ENCODE measurements around the gene CNPY1.

The CNPY1 gene

DNA sequence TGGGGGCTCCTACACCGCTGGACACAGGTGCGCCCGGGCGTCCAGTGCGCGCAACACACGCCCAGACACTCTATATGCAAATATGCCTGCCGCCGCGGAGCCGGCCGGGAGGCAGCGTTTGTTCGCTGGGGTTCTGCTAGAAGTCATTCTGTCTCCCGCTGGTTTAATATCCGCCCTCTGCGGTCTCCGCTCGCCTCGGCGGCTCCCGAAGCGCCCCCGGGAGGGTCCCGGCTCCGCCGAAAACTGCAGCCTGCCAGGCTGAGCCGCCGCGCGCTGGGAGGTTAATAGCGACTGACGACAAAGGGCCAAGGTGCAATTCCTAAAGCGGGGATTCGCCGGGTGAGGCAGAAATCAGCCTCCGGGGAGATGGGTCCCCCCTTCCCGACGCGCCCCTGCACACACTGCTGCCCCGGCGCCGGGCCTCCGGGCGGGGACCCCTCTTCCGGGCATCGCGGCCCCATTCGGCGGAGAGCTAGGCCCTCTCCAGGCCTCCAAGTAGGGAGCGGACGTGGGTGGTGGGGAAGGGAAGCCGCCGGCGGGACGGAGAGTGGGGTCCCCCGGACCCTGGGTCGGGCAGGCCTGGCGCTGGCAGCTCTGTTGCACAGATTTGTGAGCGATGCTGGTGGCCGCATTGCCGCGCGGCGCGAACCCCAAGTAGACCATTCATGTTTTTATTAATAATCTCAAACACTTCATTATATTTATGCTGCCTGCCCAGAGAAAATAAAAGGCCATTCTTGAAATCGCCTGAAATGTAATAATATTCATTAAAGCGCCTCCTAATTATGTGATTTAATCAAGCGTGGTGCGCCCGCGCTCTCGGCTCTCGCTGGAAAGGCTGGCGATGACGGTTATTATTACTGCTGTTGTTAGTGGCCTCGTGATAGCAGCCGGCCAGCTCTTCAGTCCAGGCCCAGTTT is 79.3 kb downstream of the CNPY1 start:
- no peak for DNase-seq (ENCODE audit: low read depth)

DNA sequence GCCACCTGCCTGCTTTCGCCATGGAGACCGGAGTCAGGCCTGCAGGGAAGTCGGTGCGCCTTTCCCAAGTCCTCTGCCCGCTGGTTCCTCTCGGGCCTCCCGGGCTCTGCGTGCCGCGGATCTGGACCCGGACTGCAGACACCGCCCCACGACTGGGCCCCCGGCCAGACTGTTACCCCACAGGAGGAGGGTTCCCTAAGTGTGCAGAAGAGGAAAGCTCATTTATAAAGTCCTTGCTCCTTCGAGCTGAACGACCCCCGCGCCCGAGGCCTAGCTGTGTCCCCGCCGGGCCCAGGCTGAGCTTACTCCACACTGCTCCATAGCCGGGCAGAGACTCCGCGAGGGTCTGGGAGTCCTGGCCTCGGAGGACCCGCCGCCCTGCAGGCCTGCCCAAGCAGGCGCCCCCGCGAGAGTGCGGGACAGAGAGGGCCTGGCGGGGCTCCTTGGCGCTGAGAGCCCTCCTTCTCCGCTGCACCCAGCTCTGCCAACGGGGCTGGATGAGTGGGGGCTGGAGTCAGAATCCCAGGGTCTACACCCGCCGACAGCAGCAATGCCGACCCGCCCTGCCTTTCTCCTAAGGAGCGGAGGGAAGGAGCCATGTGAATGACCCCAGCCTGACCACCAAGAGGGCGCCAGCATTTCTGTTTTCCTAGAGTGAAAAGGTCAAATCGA is 80.1 kb downstream of the CNPY1 start:
- DNase-seq (ENCODE audit: low read depth), result no peak

DNA sequence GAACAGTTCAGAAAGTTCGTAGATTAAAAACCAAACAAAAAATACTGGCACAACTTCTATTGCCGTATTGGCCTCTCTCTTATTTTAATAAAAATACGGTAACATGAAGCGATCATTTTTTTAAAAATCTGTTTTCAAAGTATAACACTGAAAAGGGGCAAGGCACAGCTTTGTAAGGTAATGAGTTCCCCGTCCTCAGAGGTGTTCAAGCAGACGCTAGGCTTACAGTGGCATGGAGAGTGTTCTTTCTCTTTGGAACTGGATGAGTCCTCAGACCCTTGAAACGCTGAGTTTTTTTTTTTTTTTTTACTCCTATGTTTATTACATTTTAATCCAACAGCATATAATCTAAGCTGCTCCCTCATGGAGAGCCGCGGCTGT is 80.6 kb downstream of the CNPY1 start:
- no peak for DNase-seq (ENCODE audit: low read depth)

DNA sequence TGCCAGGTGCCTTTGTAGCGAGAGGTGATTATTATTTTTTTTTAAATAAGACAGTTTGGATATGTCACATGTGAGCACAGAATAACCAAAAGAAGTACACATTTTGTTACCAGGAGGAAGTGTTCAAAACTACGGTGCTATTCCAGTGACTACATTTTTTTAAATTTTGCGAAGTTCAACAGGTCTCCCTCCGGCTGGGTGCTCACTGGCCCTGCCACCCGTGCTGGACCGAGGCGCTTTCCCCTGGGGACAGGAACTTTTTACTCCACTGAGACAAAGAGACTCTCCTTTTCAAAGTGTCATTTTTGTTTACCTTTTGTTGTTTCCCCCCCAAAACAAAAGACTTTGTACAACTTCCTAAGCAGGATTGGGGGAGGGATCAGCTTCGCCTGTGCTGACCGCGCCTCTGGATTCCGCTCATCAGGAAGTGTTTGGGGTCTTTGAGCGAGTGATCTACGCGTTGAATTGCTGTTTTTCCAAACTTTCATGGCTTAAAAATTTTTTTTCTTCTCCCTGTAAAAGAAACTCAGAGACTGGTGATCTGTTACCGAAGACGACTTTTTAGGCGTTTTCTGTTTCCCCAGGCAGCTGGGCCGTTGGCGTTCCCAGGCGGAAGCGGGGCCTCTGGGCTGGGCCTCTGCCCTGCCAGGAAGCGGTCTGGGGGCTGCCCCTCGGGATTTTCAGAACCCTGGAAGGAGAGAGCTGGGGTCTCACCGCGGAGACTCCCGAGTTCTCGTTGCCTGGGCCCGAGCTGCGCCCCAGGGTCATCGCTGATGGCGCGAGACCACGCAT is 81.2 kb downstream of the CNPY1 start:
- no peak for DNase-seq (ENCODE audit: low read depth)

GRCh38 chr7:155464183-155464582 is 82.2 kb downstream of the CNPY1 start:
- DNase-seq (ENCODE audit: low read depth), result no peak

DNA sequence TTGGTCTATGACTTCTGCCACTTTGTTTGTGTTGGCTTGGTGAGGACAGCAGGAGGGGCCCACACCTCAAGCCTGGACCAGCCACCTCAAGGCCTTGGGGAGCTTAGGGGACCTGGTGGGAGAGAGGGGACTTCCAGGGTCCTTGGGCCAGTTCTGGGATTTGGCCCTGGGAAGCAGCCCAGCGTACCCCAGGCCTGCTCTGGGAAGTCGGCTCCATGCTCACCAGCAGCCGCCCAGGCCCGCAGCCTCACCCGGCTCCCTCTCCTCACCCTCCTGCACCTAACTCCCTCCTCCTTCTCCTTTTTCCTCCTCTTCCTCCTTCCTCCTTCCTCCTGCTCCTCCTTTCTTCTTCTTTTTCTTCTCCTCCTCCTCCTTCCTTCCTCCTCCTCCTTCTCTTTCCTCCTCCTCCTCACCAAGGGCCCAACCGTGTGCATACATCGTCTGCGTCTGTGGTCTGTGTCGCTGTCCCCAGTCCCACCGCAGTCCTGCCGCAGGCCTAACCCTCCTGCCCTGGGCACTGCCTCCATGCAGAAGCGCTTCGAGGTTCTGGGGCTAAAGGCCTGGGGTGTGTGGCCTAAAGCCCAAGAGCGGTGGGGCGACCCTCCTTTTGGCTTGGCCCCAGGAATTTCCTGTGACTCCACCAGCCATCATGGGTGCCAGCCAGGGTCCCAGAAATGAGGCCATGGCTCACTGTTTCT is 83.1 kb downstream of the CNPY1 start:
- DNase-seq (ENCODE audit: low read depth), result no peak

DNA sequence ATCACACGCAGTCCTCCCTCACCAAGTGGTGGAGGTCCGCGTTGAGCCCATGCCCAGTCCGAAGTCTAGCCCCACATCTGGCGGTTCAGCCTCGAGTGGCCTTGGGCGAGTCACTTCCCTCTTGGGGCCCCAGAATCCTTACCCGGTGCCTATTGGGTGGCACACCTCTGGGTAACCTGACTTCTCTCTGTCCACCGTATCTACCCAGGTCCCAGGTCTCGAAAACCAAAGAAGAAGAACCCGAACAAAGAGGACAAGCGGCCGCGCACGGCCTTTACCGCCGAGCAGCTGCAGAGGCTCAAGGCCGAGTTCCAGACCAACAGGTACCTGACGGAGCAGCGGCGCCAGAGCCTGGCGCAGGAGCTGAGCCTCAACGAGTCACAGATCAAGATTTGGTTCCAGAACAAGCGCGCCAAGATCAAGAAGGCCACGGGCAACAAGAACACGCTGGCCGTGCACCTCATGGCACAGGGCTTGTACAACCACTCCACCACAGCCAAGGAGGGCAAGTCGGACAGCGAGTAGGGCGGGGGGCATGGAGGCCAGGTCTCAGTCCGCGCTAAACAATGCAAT is 84.1 kb downstream of the CNPY1 start:
- no peak for DNase-seq (ENCODE audit: low read depth)

GRCh38 chr7:155461631-155462030 is 84.7 kb downstream of the CNPY1 start:
- DNase-seq (ENCODE audit: low read depth), result no peak

DNA sequence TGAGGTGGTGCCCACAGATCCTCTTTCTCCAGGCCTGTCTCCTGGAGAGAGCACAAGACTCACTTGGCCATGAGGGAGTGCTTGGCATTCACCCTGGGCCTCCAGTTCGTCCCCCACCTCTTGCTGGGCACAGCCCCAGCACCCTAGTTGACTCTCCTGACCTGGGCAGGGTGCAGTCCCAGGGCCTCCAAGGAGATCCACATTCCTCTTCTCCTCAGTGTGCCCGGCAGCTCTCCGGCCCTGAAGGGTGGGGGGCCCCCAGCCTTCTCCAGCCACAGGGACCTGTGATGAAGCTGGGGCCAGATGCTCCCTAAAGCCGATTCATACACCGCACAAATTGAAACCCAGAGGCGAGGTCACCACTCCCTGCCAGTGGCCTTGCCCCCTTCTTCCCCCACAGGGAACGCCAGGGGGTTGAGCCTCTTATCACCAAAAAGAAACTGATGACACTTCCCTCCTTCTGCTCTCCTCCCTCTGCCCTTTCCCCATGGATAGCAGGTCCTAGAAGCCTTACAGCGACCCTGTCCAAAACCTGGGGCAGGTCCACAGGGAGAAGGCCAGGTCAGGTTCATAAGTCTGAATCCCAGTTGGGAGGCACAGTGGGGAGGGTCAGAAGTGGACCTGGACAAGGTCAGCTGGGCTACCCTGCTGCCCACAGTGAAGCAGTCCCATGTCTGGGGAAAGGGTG is 85.3 kb downstream of the CNPY1 start:
- DNase-seq (ENCODE audit: low read depth), result no peak

- DNase-seq (ENCODE audit: low read depth), result no peak
Measured at GRCh38 chr7:155459700-155460461, 86.5 kb downstream of the CNPY1 start.

- DNase-seq (ENCODE audit: low read depth), result no peak
Measured at GRCh38 chr7:155458878-155459699, 87.3 kb downstream of the CNPY1 start.

DNA sequence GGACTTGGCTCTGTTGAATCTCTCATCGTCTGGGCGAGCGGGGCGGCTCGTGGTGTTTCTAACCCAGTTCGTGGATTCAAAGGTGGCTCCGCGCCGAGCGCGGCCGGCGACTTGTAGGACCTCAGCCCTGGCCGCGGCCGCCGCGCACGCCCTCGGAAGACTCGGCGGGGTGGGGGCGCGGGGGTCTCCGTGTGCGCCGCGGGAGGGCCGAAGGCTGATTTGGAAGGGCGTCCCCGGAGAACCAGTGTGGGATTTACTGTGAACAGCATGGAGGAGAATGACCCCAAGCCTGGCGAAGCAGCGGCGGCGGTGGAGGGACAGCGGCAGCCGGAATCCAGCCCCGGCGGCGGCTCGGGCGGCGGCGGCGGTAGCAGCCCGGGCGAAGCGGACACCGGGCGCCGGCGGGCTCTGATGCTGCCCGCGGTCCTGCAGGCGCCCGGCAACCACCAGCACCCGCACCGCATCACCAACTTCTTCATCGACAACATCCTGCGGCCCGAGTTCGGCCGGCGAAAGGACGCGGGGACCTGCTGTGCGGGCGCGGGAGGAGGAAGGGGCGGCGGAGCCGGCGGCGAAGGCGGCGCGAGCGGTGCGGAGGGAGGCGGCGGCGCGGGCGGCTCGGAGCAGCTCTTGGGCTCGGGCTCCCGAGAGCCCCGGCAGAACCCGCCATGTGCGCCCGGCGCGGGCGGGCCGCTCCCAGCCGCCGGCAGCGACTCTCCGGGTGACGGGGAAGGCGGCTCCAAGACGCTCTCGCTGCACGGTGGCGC is 88.1 kb downstream of the CNPY1 start, which contains the start of gene EN2:
Gene EN2, plus strand, starts transcription at position 19 of the 767 bp plus-strand sequence. Its CDS starts 249 bp downstream, at position 268.
- no peak for DNase-seq (ENCODE audit: low read depth)

DNA sequence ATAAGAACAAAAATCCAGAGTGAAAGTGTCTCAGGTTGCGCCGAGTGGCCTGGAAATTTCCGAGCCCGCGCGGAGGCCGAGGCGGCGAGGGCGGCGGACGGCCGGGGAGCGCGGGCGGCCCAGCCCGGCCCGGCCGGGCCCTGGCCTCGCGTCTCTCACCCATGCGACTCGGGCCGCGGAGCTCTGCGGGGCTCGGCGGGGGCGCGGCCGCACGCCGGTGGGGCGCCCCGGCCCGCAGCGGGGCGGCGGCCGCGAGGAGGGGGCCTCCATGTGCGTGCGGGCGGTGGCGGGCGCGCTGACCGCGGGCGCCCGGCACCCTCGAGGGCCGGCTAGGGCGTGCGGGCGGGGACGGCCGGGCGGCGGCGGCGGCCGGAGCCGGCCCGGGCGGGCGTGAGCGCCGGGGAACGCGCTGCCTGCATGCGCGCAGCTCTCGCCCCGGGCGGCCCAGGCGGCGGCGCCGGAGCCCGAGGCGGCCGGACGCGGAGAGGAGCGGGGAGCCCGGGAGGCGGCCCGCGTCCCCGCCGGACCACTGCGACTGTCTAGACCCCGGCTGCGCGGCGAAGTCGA is 88.7 kb downstream of the CNPY1 start:
- no peak for DNase-seq (ENCODE audit: low read depth)

- no peak for DNase-seq (ENCODE audit: low read depth)
Measured at GRCh38 chr7:155456738-155457543, 89.4 kb downstream of the CNPY1 start.

- no peak for DNase-seq (ENCODE audit: low read depth)
Measured at GRCh38 chr7:155455776-155456737, 90.3 kb downstream of the CNPY1 start.

DNA sequence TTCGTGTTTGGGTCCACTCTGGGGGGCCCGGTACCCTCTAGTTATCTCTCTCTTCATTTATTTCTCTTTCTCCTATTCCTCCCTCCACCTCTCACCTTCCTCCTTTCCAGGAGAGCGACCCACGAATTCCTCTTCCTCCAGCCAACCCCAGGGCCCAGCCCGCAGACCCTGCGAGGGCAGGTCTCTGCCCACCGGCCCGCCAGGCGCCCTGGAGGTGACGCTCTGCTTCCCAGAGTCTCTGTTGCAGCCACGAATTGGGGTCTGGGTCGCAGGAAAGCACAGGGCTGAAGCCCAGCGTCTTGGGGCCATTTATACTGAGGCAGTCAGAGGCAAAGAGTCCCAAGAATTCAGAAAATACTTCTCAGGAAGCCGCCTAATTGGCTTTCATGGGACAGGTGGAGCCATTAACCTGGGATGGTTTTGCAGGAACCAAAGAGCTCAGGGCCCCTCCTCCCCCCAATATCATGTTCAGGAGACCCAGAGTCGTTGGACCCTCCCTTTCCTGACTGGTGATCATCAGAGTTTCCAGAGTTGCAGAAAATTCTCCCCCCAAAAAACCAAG is 91.1 kb downstream of the CNPY1 start:
- DNase-seq (ENCODE audit: low read depth), result no peak

All from CMK (cell line).